Heart left ventricle (tissue), 16 donors: ENCODE results near the gene TTK. TPM values are rescaled to one million over a fixed set of nuclear protein-coding genes. Genes with fewer than 3 reads are reported as not detected.

Source experiments
- ATAC-seq, 4 donors: fragments of 200-7000 bp; cut with Tn5 transposase; one replicate each; pipeline ENCODE4 v1.9.1; 2020 to 2022; ENCODE audit warnings: moderate library complexity in 4 of 4, mild to moderate bottlenecking in 3 of 4, moderate number of reproducible peaks in 1 of 4
- DNase-seq, 5 donors: peaks; one replicate each; pipeline ENCODE4 v3.0.0-alpha.2; 2020
- H3K27ac ChIP-seq, 12 donors: fragments of 200-600 bp; sonication (generic) in 4 of 12; one replicate each; pipeline versions ENCODE4 v1.5.0 to v1.8.0; 2016 to 2022; ENCODE audit warnings: mild to moderate bottlenecking in 2 of 12
- H3K27me3 ChIP-seq, 9 donors: fragments of 200-600 bp; sonication (generic) in 2 of 9; one replicate each; pipeline versions ENCODE4 v1.5.1 to v1.8.0; 2016 to 2022; ENCODE audit warnings: mild to moderate bottlenecking in 3 of 9
- H3K36me3 ChIP-seq, 9 donors: fragments of 200-600 bp; sonication (generic) in 2 of 9; one replicate each; pipeline versions ENCODE4 v1.5.0 to v1.8.0; 2018 to 2022; ENCODE audit warnings: mild to moderate bottlenecking in 2 of 9
- H3K4me1 ChIP-seq, 12 donors: fragments of 200-600 bp; sonication (generic) in 4 of 12; one replicate each; pipeline versions ENCODE4 v1.5.0 to v1.8.0; 2016 to 2022; ENCODE audit warnings: mild to moderate bottlenecking in 3 of 12
- H3K4me3 ChIP-seq, 12 donors: fragments of 200-600 bp; sonication (generic) in 4 of 12; one replicate each; pipeline versions ENCODE4 v1.5.0 to v1.8.0; 2017 to 2022; ENCODE audit warnings: mild to moderate bottlenecking in 9 of 12, moderate library complexity in 4 of 12
- H3K9me3 ChIP-seq, 12 donors: fragments of 200-600 bp; sonication (generic) in 4 of 12; one replicate each; pipeline versions ENCODE4 v1.5.0 to v1.8.0; 2016 to 2022; ENCODE audit warnings: mild to moderate bottlenecking in 1 of 12
- CTCF ChIP-seq, 12 donors: fragments of 200-600 bp; sonication (generic) in 4 of 12; IDR thresholded peaks; one replicate each; pipeline versions ENCODE4 v1.5.0 to v1.8.0; 2018 to 2022; ENCODE audit warnings: antibody characterized with exemption in 12 of 12, mild to moderate bottlenecking in 5 of 12
- POLR2A ChIP-seq, 2 donors: fragments of 450-650 bp; IDR thresholded peaks; one replicate each; pipeline ENCODE4 v1.6.1; 2017; ENCODE audit warnings: antibody characterized with exemption in 2 of 2, mild to moderate bottlenecking in 2 of 2, moderate library complexity in 2 of 2
- WGBS, 4 donors: extraction: QIAGEN DNeasy Blood & Tissue Kit in 2 of 4; methylation state at CpG; one replicate each; pipeline versions ENCODE4 v1.1.5 to v1.1.7; 2013 to 2018; 5-methylcytosine and 5-hydroxymethylcytosine counted together
- intact Hi-C, 10 donors: fragments of 100-400 bp; cut with DNase I; formaldehyde crosslinking; loops; one replicate each; pipeline versions ENCODE4 v1.11.1 to v1.14.2; 2022
- polyA plus RNA-seq, 2 donors: library from polyadenylated mRNA; stranded (reverse); fragments of 200-250 nt; gene quantifications; one replicate each; pipeline ENCODE4 v1.2.3, GENCODE V29; 2013
- total RNA-seq, 9 donors: library from RNA; depleted of rRNA in 2 of 9; stranded (reverse); fragments of >200 nt in 2 of 9; fragmentation: NEBNext Ultra II Directional in 3 of 9; extraction: Animal tissue kit (Norgen Biotek cat#: 25700) in 3 of 9; gene quantifications; one replicate each; pipeline versions ENCODE4 v1.1.0 to v1.2.4, GENCODE V29; 2016 to 2023
- donor health status: ischemic (EF 13 %, LVEDD 7.1; RV severe dilation, severe dysfunction).
- donor health status: healthy with polysubstance abuse.
- donor health status: DM: no; HTN: yes; CAD: no.
- donor health status: DM: no; HTN: no; CAD: no.
- donor health status: ischemic (EF 25% LVEDD 6.9; RV normal size, moderate dysfunction).
- donor health status: ischemic (EF 25% LVEDD 5.7; RV mildly dilated, moderate dysfunction).
- donor health status: healthy.
- donor health status: DM: yes; HTN: yes; CAD: no.
- donor health status: ischemic (EF 35%, LVEDD 5.7; RV mildly dilated, moderate dysfunction).
- donor health status: nonischemic (EF 11% LVEDD 7.7; RV severe dilation, severe dysfunction).
- donor health status: DM: yes; HTN: yes; CAD: no.
- donor health status: PGD.
- donor health status: ischemic (EF 29% LVEDD 5.4; RV normal size, mild dysfunction).
- donor health status: nonischemic (EF 23%, LVEDD 6.1; RV moderate dilation, normal function).

TTK gene
- total and polyA plus RNA-seq, 11 donors, result 0.04 to 2.9 (median 0.17) TPM; not detected in 2

- Histone ChIP-seq H3K27me3 (no peaks in the 10 kb centered on the region), H3K4me1 (no peaks in the 10 kb centered on the region), H3K27ac (no peak overlapping the region), H3K36me3 (peaks cover 0 to 1% (median 0%) of the 10 kb centered on the region in 9 donors), H3K4me3 (no peak overlapping the region), H3K9me3 (no peaks in the 10 kb centered on the region)
- intact Hi-C loops, result no loop called here
- ATAC-seq (no peak), DNase-seq (no peak)
- TF ChIP-seq POLR2A (IDR thresholded peaks at IDR 0.05), result no peak
- no peak for TF ChIP-seq CTCF (IDR thresholded peaks at IDR 0.05)
- WGBS, 4 donors, result 93 to 100% (median 97%) methylated on average over 3 of the region's 3 CpGs
Measured at GRCh38 chr6:80021131-80021530, 16.7 kb downstream of the TTK start.

GRCh38 chr6:80021591-80021990 is 17.1 kb downstream of the TTK start:
- DNase-seq (no peak), ATAC-seq (no peak)
- no peaks in the 10 kb centered on the region for H3K36me3 ChIP-seq
- no peaks in the 10 kb centered on the region for H3K4me1 ChIP-seq
- no peak overlapping the region for H3K27ac ChIP-seq
- H3K9me3 ChIP-seq, result no peaks in the 10 kb centered on the region
- no peak overlapping the region for H3K4me3 ChIP-seq
- H3K27me3 ChIP-seq, result no peaks in the 10 kb centered on the region
- 95 to 99% (median 96%) methylated on average over 3 of the region's 3 CpGs for WGBS, 4 donors
- intact Hi-C loops, result no loop called here
- no peak for TF ChIP-seq POLR2A (IDR thresholded peaks at IDR 0.05)
- no peak for TF ChIP-seq CTCF (IDR thresholded peaks at IDR 0.05)

GRCh38 chr6:80022803-80023202 is 18.4 kb downstream of the TTK start:
- TF ChIP-seq CTCF (IDR thresholded peaks at IDR 0.05) (no peak), POLR2A (IDR thresholded peaks at IDR 0.05) (no peak)
- no peak for ATAC-seq

GRCh38 chr6:80028589-80028988 is 24.1 kb downstream of the TTK start:
- no peak for ATAC-seq
- WGBS, 4 donors, result 65 to 84% (median 83%) methylated on average over 3 of the region's 3 CpGs
- TF ChIP-seq POLR2A (IDR thresholded peaks at IDR 0.05) (no peak), CTCF (IDR thresholded peaks at IDR 0.05) (no peak)

More at GRCh38 chr6:80022803-80023202, 18.4 kb downstream of the TTK start:
- 62 to 86% (median 84%) methylated on average over 4 of the region's 4 CpGs for WGBS, 4 donors
- Histone ChIP-seq H3K9me3 (no peaks in the 10 kb centered on the region), H3K4me3 (no peak overlapping the region), H3K36me3 (no peaks in the 10 kb centered on the region), H3K27ac (no peak overlapping the region), H3K4me1 (no peaks in the 10 kb centered on the region), H3K27me3 (no peaks in the 10 kb centered on the region)
- intact Hi-C loops, result no loop called here
- DNase-seq, result no peak

More at GRCh38 chr6:80028589-80028988, 24.1 kb downstream of the TTK start:
- Histone ChIP-seq H3K27ac (no peak overlapping the region), H3K4me1 (no peaks in the 10 kb centered on the region), H3K9me3 (no peaks in the 10 kb centered on the region), H3K36me3 (no peaks in the 10 kb centered on the region), H3K4me3 (no peak overlapping the region), H3K27me3 (no peaks in the 10 kb centered on the region)
- DNase-seq, result no peak
- intact Hi-C loops, result no loop called here
